HepG2 (cell line): ENCODE results near the gene TMIGD2.

ENCODE experiments used
- AHR ChIP-seq: IDR thresholded peaks from 2 replicates; pipeline ENCODE4 v1.6.1; 2018; ENCODE audit warnings: missing genetic modification reagents, missing compliant biosample characterization
- SP1 ChIP-seq, 2 experiments: fragments of 450-650 bp in 1 of 2; sonication (generic) in 1 of 2; formaldehyde crosslinking in 1 of 2; IDR thresholded peaks; 2 replicates each; pipeline versions ENCODE4 v1.4.0 to v1.6.1; 2016 to 2020; ENCODE audit warnings: missing genetic modification reagents in 1 of 2
- ZNF121 ChIP-seq: sonication (generic); formaldehyde crosslinking; IDR thresholded peaks from 2 replicates; pipeline ENCODE4 v1.5.0; 2020; ENCODE audit warnings: mild to moderate bottlenecking, missing genetic modification reagents
- ZNF557 ChIP-seq: sonication (generic); formaldehyde crosslinking; IDR thresholded peaks from 2 replicates; pipeline ENCODE4 v1.4.0; 2020; ENCODE audit warnings: missing genetic modification reagents
- TF ChIP-seq, protein P1 (sequence below): sonication (generic); formaldehyde crosslinking; IDR thresholded peaks from 2 replicates; pipeline ENCODE4 v1.5.0; 2020; ENCODE audit warnings: mild to moderate bottlenecking, missing genetic modification reagents, moderate library complexity
- TF ChIP-seq, protein P2 (sequence below): sonication (generic); formaldehyde crosslinking; IDR thresholded peaks from 2 replicates; pipeline ENCODE4 v1.8.1; 2023; ENCODE audit warnings: missing genetic modification reagents, inconsistent platforms, borderline replicate concordance
- TF ChIP-seq, protein P3 (sequence below): sonication (generic); formaldehyde crosslinking; IDR thresholded peaks from 2 replicates; pipeline ENCODE4 v1.4.0; 2020; ENCODE audit warnings: missing genetic modification reagents, mild to moderate bottlenecking, borderline replicate concordance

DNA sequence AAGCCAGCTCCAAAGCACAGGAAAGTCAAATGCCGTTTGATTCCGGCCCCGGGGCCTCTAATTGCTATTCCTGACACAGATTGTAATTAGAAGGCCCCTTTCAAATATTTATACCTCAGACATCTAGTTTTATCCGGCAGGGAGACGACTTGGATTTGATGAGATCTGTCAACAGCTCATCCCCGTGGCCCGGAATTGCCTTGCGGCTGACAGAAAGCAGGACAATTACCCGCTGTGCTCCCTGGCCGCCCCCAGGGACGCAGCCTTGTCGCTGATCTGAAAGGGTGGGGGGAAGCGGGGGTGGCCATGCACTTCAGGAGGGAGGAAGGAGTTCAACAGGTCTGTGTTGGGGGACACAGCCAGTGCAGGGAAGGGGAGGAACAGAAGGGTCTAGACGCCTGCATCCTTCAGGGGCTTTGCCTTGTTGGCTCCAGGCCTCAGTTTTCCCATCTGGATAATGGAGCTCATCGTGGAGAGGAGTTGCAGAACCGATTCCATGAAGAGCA lies 24.9 kb downstream of the TMIGD2 start:
- TF ChIP-seq, protein P1, sequence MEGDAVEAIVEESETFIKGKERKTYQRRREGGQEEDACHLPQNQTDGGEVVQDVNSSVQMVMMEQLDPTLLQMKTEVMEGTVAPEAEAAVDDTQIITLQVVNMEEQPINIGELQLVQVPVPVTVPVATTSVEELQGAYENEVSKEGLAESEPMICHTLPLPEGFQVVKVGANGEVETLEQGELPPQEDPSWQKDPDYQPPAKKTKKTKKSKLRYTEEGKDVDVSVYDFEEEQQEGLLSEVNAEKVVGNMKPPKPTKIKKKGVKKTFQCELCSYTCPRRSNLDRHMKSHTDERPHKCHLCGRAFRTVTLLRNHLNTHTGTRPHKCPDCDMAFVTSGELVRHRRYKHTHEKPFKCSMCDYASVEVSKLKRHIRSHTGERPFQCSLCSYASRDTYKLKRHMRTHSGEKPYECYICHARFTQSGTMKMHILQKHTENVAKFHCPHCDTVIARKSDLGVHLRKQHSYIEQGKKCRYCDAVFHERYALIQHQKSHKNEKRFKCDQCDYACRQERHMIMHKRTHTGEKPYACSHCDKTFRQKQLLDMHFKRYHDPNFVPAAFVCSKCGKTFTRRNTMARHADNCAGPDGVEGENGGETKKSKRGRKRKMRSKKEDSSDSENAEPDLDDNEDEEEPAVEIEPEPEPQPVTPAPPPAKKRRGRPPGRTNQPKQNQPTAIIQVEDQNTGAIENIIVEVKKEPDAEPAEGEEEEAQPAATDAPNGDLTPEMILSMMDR (CRISPR knock-in tag), result no peak
- TF ChIP-seq, protein P2, sequence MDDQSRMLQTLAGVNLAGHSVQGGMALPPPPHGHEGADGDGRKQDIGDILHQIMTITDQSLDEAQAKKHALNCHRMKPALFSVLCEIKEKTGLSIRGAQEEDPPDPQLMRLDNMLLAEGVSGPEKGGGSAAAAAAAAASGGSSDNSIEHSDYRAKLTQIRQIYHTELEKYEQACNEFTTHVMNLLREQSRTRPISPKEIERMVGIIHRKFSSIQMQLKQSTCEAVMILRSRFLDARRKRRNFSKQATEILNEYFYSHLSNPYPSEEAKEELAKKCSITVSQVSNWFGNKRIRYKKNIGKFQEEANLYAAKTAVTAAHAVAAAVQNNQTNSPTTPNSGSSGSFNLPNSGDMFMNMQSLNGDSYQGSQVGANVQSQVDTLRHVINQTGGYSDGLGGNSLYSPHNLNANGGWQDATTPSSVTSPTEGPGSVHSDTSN (CRISPR knock-in tag), result no peak
- TF ChIP-seq, protein P3, sequence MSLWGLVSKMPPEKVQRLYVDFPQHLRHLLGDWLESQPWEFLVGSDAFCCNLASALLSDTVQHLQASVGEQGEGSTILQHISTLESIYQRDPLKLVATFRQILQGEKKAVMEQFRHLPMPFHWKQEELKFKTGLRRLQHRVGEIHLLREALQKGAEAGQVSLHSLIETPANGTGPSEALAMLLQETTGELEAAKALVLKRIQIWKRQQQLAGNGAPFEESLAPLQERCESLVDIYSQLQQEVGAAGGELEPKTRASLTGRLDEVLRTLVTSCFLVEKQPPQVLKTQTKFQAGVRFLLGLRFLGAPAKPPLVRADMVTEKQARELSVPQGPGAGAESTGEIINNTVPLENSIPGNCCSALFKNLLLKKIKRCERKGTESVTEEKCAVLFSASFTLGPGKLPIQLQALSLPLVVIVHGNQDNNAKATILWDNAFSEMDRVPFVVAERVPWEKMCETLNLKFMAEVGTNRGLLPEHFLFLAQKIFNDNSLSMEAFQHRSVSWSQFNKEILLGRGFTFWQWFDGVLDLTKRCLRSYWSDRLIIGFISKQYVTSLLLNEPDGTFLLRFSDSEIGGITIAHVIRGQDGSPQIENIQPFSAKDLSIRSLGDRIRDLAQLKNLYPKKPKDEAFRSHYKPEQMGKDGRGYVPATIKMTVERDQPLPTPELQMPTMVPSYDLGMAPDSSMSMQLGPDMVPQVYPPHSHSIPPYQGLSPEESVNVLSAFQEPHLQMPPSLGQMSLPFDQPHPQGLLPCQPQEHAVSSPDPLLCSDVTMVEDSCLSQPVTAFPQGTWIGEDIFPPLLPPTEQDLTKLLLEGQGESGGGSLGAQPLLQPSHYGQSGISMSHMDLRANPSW (CRISPR knock-in tag), result no peak
- no peak for TF ChIP-seq ZNF557 (CRISPR knock-in tag)
- TF ChIP-seq SP1 (IDR thresholded peaks at IDR 0.05), result no peak
- no peak for TF ChIP-seq SP1 (CRISPR knock-in tag; IDR thresholded peaks at IDR 0.05)
- TF ChIP-seq ZNF121 (CRISPR knock-in tag), result no peak
- no peak for TF ChIP-seq AHR (CRISPR knock-in tag)
